GM12872 (cell line): Measurements from ENCODE around the gene PPP1R36.

Source experiments
- CTCF ChIP-seq: IDR thresholded peaks from 3 replicates; pipeline ENCODE4 v1.5.1; 2011; ENCODE audit warnings: low read depth, mild to moderate bottlenecking, low read length, moderate library complexity; ENCODE audit not compliant: insufficient read depth

PPP1R36 gene

GRCh38 chr14:64562436-64562835 lies 12.7 kb downstream of the PPP1R36 start:
- TF ChIP-seq CTCF = no peak

- TF ChIP-seq CTCF = no peak
Observed at GRCh38 chr14:64563696-64564095, 13.9 kb downstream of the PPP1R36 start.

DNA sequence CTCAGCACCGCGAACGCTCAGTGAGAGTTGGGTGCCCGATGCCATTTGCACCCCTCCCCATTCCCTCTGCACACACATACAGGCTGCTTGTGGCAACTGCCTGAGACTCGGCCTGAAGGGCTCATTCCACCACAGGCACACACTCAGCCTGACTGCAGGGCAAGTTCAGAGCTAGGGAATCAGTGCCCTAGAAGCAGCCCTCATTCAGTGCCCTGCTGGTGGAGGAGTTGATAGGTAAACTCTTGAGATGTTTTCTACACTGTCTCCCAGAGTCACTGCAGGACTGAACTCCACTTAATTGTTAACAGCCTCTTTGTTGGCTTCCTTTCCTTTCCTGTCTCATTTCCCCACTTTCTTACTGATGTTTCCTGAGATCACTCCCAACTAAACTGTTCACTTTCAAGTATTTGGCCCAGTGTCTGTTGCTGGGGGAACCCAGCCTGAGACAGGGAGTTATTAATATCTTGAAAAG lies 16.9 kb downstream of the PPP1R36 start:
- no peak for TF ChIP-seq CTCF

GRCh38 chr14:64569138-64569631 lies 19.4 kb downstream of the PPP1R36 start:
- no peak for TF ChIP-seq CTCF

- TF ChIP-seq CTCF = no peak
Observed at GRCh38 chr14:64572386-64573104, 22.8 kb downstream of the PPP1R36 start.

DNA sequence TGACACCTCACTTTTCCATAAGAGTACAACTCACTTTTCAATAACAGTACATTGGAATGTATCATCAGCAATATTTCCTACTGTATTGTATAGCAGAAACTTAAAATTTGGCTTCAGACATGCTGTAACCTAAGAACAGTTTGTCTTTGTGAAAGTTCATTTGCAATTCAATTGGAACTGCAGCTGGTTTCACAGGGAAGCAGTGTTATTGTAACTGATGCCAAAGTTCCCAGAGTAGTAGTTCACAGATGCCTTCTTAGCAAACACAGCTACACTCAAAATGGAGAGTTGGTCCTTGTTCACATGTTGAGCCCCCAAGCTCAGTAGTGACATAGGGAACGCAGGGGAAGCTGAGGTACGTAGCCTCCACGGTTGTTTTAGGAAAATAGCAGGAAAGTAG lies 23.3 kb downstream of the PPP1R36 start:
- no peak for TF ChIP-seq CTCF

DNA sequence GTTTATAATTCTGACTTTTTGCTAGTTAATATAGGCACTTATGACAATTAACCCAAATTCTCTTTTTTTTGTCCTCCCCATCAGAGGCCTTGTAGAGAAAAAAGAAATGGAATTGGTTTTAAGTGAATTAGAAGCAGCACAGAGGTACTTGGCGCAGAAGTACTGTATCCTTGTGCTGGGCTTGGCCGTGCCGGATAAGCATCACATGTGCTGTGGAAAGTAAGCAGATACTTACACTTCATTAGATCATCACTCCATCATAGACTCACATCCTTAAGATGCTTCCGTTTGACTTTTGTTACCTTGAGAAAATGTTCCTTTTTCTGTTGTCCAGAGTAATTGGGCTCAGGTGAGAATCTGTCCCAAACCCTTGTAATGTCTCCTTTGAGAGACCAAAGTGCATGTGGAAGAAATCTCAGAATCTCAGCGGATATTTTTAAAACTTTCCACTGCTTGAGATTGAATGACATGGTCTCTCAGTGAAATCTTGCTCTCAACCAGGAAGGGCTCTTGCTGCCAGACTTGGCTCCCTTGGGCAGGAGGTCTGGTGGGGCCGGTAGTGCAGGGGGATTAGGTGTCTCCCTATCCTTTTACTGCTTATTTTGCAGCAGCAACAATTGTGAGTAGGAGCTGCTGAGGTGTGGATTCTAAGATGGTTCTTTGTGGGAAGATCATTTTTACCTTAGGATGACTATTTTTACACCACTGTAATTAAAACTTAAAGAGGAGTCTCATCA lies 24.8 kb downstream of the PPP1R36 start:
- TF ChIP-seq CTCF = no peak
